Posterior cingulate gyrus (tissue), 11 donors: Measurements from ENCODE around the gene NPIPB2.
"Not testable (repeated sequence)": the region's sequence is repeated elsewhere in the genome, so short reads cannot be mapped to it uniquely, and the experiment has no call there.

Experiments used
- DNase-seq, 10 donors: peaks; one replicate each; pipeline versions ENCODE4 v3.0.0 to v3.0.0-alpha.2; 2020 to 2021; ENCODE audit warnings: mixed read lengths in 3 of 10
- intact Hi-C: fragments of 100-400 bp; cut with DNase I; formaldehyde crosslinking; loops from one replicate; pipeline ENCODE4 v1.15.1; 2023

The NPIPB2 gene

DNA sequence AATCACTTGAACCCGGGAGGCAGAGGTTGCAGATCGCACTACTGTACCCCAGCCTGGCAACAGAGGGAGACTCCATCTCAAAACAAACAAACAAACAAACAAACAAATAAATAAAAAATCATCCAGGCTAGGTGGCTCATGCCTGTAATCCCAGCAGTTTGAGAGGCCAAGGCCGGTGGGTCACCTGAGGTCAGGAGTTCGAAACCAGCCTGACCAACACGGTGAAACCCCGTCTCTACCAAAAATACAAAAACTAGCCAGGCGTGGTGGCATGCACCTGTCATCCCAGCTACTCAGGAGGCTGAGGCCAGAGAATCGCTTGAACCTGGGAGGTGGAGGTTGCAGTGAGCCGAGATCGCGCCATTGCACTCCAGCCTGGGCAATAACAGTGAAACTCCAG lies 21.1 kb upstream of the NPIPB2 start:
- DNase-seq, intact Hi-C loops: not testable (repeated sequence)

DNA sequence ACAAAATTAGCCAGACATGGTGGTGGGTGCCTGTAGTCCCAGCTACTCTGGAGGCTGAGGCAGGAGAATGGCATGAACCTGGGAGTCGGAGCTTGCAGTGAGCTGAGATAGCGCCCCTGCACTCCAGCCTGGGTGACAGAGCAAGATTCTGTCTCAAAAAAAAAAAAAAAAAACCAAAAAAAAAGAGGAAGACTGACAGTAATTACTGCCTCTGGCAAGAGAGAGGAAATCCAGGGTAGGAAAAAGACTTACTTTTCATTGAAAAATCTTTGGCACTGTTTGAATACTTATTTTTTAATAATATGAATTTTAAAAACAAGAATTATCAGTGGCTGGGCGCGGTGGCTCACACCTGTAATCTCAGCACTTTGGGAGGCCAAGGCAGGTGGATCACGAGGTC lies 20.6 kb upstream of the NPIPB2 start:
- intact Hi-C loops, DNase-seq: not testable (repeated sequence)

DNA sequence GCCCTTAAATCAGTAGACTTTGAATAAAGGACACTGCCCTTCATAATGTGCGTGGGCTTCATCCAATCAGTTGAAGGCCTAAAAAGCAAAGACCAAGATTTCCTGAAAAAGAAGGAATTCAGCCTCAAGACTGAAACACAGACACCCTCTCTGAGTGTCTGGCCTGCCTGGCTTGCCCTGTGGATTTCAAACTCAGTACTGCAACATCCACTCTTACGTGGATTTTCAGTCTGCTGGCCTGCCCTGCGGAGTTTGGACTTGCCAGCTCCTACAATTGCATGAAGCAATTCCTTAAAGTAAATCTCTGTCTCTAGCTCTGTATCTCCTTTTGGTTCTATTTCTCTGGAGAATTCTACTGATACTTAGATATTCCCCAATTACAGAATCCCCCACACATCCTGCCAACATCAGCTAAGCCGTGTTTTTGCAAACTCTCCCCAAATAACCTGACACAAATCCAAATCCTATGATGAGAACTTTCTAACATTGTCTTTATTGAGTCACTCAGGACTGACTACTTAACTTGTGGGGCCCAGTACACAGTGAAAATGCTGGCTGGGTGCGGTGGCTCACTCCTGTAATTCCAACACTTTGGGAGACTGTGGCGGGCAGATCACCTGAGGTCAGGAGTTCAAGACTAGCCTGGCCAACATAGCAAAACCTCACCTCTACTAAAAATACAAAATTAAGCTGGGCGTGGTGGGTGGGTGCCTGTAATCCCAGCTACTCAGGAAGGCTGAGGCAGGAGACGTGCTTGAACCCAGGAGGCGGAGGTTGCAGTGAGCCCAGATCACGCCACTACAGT lies 15.9 kb upstream of the NPIPB2 start:
- intact Hi-C loops: no loop called here
- DNase-seq: no peak

DNA sequence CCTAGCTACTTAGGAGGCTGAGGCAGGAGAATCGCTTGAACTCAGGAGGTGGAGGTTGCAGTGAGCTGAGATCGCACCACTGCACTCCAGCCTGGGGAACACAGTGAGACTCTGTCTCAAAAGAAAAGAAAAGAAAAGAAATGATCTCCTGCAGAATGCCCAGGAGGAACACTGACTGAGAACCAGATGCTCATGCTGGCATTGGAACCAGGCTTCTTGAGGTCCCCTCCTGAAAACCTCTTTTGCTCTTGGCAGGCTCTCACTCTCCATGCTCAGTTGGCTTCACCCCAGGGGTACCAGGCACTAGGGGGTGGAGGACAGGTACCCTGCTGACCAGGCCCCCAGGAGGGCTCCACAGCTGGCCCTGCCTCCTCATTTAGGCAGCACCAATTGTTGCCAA lies 14.7 kb upstream of the NPIPB2 start:
- no peak for DNase-seq
- intact Hi-C loops: no loop called here

DNA sequence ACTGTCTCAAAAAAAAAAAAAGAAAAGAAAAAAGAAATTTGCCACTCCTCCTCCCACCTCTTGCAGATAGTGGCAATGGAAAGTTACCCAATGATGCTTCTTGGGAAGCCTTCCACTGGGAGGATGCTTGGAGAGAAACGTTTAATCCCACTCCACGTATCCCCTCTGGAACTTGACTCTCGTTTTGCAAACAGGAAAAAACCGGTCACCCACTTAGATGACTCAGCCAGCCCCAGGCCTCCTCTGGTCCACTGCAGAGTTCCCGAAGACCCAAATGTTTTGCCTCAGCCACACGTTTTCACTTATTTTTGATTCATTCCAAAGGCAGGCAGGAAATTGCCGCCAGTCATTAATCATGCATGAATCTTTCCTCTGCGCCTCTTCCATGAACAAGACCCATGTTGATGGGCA lies 13.9 kb upstream of the NPIPB2 start:
- intact Hi-C loops: no loop called here

DNA sequence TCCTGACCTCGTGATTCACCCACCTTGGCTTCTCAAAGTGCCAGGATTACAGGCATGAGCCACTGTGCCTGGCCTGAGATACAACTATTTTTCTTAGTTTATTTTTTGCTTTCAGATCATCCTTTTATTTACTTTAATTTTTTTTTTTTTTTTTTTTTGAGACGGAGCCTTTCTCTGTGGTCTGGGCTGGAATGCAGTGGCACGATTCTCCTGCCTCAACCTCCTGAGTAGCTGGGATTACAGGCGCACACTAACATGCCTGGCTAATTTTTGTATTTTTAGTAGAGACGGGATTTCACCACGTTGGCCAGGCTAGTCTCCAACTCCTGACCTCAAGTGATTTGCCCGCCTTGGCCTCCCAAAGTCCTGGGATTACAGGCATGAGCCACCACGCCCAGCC lies 11.7 kb upstream of the NPIPB2 start:
- DNase-seq: peak in 1 of 10 donors; percentile 10

More for the DNA sequence above, 13.9 kb upstream of the NPIPB2 start:
- DNase-seq: no peak

DNA sequence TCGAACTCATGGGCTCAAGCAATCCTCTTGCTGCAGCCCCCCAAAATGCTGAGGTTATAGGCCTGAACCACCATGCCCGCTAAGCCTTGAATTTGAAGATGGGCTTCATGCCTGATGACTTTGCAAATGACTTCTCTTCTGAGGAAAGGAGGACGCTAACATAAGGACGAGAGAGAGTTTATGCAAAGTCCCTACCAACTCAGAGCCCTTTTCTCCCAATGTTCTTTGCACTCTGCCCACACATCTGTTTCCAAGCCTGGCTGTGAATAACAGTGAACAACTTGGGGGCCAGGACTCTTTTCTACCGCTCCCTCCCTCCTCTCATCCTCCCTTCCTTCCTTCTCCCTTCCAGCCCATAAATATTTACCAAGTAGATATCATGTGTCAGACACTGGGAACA lies 8.5 kb upstream of the NPIPB2 start:
- no peak for DNase-seq
- intact Hi-C loops: no loop called here

More for the DNA sequence above, 11.7 kb upstream of the NPIPB2 start:
- intact Hi-C loops: not testable (repeated sequence)

DNA sequence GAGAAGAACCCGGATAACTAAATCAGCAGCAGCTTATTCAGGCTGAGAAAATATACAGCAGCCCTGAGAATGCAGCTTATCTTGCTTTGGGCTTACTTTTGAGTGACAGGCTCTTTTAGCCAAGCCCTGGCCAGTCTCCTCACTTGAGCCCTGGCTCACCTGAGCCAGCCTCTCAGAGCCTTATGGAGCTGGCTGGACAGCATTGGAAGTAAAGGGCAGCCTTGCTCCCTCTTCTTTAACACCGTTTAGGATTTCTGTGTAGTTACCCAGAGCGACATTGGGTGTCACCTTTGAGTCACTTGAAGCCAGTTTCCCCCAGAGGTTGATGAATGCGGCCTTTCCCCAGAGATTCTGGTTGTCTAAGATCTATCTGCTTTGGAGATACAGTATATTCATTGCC lies 7.7 kb upstream of the NPIPB2 start:
- intact Hi-C loops: loop anchor here (1.0 kb wide), 1 partner anchor 119 kb away; no protein-coding TSS in a partner anchor
- DNase-seq: peak in 4 of 10 donors; percentile 30 to 48 (median 38)

DNA sequence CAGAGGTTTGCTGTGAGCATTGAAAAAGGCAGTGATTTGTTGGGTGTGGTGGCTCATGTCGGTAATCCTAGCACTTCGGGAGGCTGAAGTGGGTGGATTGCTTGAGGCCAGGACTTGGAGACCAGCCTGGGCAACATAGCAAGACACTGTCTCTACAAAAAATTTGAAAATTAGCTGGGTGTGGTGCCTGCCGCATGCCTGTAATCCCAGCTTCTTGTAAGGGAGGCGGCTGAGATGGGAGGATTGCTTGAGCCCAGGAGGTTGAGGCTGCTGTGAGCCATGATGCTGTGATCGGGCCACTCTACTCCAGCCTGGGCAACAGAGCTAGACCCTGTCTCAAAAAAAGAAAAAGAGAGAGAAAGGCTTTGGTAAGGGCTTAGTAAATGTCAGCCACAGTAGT lies 7.0 kb upstream of the NPIPB2 start:
- no peak for DNase-seq
- intact Hi-C loops: loop anchor here (1.0 kb wide), 1 partner anchor 119 kb away; no protein-coding TSS in a partner anchor

DNA sequence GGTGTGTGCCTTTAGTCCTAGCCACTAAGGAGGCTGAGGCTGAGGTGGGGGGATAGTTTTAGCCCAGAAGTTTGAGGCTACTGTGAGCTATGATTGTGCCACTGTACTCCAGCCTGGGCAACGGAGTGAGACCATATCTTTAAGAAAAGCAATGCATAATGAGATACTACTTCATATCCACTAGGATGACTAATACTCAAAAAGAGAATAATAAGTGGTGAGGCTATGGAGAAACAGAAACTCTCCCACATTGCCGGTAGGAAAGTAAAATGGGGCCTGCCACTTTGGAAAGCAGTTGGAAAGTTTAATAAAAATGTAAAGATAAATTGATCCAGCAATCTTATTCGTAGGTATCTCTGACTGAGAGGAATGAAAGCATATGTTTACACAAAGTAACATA lies 4.6 kb upstream of the NPIPB2 start:
- DNase-seq: no peak
- intact Hi-C loops: no loop called here

DNA sequence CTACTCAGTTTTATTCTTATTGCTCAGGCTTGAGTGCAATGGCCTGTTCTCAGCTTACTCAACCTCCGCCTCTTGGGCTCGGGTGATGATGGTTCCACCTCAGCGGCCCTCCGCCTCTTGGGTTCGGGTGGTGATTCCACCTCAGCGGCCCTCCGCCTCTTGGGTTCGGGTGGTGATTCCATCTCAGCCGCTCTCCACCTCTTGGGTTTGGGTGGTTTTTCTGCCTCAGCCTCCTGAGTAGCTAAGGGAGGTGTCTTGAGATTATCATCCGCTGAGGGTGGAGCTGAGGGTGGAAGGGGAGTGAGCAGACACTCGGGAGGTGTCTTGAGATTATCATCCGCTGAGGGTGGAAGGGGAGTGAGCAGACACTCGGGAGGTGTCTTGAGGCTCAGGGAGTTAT lies 14.5 kb downstream of the NPIPB2 start:
- DNase-seq, intact Hi-C loops: not testable (repeated sequence)

DNA sequence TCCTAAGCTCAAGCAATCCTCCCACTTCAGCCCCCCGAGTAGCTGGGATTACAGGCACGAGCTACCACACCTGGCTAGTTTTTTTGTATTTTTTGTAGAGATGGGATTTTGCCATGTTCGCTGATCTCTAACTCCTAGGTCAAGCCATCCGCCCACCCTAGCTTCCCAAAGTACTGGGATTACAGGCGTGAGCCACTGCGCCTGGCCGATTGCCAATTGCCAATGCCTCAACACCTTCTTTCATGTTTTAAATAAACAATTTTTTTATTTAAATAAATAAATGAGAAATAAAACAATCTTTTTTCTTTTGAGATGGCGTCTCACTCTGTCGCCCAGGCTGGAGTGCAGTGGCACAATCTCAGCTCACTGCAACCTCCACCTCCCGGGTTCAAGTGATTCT lies 17.8 kb downstream of the NPIPB2 start:
- DNase-seq: peak in 1 of 10 donors; percentile 76
- intact Hi-C loops: not testable (repeated sequence)

DNA sequence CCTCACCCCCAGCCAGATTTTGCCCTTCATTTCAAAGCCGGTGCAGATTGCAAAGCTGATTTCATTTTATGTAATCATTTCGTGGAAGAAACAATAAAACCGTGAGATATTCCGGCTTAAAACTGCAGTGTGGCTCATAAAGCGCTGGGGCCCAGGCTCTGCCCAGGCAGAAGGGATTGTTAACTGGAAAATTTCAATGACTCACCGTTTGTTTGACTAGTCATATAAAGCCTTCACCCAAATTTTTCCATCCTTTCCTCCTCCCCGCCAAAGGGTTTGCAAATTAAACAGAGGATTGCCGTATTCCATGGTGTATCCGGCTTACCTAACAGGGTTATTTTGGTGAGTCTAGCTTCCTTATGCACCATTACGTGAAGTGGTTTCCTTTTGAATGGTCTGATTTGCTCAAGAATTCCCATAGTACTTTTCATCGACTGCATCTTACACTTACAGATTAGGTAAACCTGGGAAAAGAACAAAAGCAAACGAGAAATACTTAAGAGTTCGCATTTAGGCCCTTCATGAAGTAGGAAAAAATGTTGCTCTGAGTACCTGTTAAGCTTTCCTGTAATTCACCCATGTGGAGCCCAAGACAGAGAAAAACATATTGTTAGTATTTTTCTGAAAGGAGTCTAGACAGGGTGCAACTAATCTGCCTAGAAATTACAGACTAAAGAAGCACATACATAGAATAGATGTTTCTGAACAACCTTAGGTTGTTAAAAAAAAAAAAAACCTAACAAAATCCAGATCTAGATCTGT lies 25.1 kb downstream of the NPIPB2 start:
- intact Hi-C loops: loop anchor here (1.0 to 10.0 kb wide), 2 partner anchors 58 to 65 kb away; partner anchors contain the start of genes RSL1D1 and SNX29

DNA sequence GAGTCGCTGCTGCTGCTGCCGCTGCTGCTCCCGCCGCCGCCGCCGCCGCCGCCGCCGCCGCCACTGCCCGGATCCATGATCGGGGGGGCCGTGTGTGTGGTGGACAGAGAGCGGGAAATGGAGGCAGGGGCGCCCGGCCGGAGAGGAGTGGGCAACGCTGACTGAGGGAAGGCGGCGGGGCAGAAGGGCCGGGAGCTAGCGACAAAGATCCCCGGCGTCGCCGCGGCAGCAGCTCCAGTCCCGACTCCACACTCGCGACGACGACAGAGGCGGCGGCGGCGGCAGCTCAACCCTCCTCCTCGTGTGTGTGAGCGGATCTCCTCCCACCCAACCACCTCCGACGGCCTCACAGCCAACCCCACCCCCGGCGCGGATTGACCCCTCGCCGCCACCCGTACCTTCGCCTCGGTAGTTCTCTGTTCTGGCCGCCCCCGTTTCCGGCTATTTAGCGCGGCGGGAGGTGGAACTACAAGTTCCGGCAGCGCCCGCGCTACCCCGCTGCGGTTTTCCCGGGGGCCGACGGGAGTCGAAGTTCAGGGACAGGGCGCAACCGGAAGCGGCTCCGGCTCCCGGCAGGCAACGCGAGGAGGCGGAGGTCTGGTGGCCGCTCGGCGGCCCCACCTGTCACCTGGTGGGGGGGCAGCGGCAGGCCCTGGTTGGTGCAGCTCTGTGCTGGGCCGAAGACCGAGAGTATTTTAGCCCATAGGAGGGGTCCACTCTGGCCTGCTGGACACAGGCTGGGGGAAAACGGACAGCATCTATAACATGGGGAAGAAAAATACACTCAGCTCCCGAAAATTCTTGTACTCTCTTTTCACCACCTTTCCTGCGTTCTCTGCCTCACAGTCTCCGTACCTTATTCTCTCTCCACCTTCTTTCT lies 26.0 kb downstream of the NPIPB2 start, which contains the start of gene GSPT1:
Gene GSPT1, minus strand, starts transcription at position 313 of the 880 bp plus-strand sequence. Its CDS starts 236 bp downstream, at position 77.
- DNase-seq: peak; percentile 98 to 100 (median 98)
- intact Hi-C loops: loop anchor here (1.0 to 10.0 kb wide), 2 partner anchors 59 to 65 kb away; partner anchors contain the start of genes RSL1D1 and SNX29

More for the DNA sequence above, 25.1 kb downstream of the NPIPB2 start:
- DNase-seq: peak in 2 of 10 donors; percentile 3 to 16

DNA sequence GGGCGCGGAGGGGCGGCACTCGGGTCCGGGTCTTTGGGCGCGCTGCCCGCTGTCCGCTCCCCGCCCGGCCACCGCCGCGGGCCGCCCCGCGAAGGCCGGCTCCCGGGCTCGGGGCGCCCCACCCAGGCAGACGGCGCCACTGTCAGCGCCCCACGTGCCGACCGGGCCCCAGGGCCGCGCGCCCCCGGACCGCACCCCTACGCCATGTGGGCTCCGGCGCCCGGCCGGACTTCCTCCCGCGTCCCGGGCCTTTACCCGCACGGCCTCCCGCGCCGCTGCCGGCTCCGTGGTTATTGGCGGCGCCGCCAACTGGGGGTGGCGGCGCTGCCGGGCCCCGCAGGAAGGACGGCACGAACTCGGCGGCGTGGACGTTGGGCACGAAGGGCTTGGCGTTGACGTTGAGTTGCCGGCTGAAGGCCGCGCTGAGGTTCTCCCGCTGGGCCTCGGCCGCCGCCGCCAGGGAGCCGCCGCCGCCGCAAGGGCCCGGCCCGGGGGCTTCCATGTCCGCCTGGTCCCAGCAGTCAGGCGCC lies 26.7 kb downstream of the NPIPB2 start:
- intact Hi-C loops: loop anchor here (10.0 kb wide), 1 partner anchor 60 kb away; the partner anchor contains the start of gene SNX29
- DNase-seq: peak in 6 of 10 donors; percentile 19 to 90 (median 40)

DNA sequence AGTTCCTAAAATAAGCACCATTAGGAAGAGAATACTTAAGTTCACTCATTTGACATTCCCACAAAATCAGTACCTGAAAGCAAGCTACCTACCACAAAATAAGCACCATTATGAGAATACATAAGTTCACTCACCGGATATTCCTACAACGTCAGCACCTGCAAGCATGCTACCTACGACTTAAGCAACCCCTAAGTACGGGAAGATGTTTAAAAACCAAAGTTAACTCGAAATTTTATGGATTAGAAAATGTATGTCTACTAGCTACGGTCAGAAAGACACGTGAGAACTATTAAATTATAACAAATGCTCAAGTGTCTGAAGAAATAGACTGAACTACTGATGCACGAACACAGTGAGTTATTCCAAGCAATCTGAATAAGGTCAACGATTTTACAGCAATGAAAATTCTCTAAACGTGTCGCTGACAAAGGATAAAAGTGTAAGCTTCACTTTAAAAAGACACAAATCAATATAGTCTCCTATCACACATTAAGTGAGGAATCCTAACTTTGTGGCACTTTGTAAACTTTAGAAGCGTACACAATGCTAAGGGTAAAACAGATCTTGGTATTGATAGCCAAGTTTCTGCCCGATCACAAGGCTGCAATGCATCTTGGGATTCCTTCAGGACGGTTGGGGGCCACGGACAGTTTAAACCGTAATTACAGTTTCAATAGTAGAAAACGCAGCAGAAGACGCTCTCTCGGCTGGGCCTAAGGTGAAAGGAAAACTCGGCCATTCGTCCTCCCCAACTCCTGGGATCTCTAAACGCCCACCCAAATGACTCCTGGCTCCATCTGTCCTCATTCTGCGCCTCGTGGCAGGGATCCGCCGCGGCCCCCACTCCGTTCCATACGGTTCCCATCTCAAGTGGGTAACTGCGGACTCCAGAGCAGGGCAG lies 27.4 kb downstream of the NPIPB2 start:
- DNase-seq: peak in 2 of 10 donors; percentile 17 to 29
- intact Hi-C loops: loop anchor here (10.0 kb wide), 1 partner anchor 60 kb away; the partner anchor contains the start of gene SNX29

DNA sequence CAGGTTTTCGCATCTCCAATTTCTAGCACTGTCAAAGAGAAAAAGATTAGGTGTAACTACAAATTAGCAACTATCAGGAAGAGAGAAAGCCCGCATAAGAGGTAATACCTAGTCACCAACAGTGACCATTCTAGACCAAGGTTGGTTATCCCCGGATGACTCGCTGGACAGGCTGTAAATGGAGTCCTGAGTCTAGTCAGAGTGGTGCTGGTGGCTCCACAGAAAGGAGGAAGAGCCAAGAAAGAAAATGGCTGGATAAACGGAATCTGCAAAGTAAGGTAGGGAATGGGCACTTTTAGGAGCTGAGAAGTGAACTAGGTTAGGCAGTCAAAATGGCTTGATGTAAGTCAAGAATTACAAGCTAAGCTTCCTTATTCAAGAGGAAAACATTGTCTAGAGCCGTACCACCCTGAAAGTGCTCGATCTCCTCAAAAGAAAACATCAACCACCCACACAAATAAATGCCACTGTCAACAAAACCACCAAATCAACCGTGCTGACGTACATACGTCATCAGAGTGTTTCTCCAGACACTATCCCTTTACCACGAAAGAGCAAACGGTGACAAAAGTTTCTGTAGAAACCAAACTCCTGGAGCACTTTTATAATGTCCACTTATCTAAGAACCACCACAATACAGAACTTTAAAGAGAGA lies 28.3 kb downstream of the NPIPB2 start:
- DNase-seq: no peak
- intact Hi-C loops: loop anchor here (10.0 kb wide), 1 partner anchor 61 kb away; the partner anchor contains the start of gene SNX29
